GM10248 (cell line): ENCODE measurements around the gene OLFM3.

Experiments
- CTCF ChIA-PET: fragments of 300-600 bp; sonication (Branson Sonifier 250); formaldehyde crosslinking; extraction: SDS; loops from one replicate; lab custom pipeline; 2021; ENCODE audit warnings: antibody characterized with exemption; lab: Yijun Ruan, JAX
- POLR2A ChIA-PET: fragments of 350-650 bp; sonication (Branson Sonifier 250); formaldehyde crosslinking; extraction: SDS; loops from one replicate; lab custom pipeline; 2020; ENCODE audit warnings: antibody characterized with exemption; lab: Yijun Ruan, JAX
- DNase-seq: peaks from one replicate; pipeline ENCODE4 v3.0.0; 2012; ENCODE audit errors: extremely low spot score
- CTCF ChIP-seq: IDR thresholded peaks from 2 replicates; pipeline ENCODE4 v1.5.1; 2012; ENCODE audit warnings: mild to moderate bottlenecking, low read depth; ENCODE audit errors: extremely low read depth, missing control alignments, control extremely low read depth

Gene OLFM3

GRCh38 chr1:101902199-101902598, 94.5 kb downstream of the OLFM3 start:
- POLR2A ChIA-PET, result no interaction called here
- TF ChIP-seq CTCF, result no peak
- CTCF ChIA-PET, result interaction anchor here (1.3 kb wide), 1 partner anchor 16 kb away, joined by 4 read pairs; no protein-coding TSS in a partner anchor
- DNase-seq, result no peak

- no peak for DNase-seq
- POLR2A ChIA-PET, result no interaction called here
- no peak for TF ChIP-seq CTCF
- CTCF ChIA-PET, result interaction anchor here (1.8 kb wide), 1 partner anchor 20 kb away, joined by 4 read pairs; no protein-coding TSS in a partner anchor
Measured at GRCh38 chr1:101898137-101898536, 98.6 kb downstream of the OLFM3 start.

- DNase-seq, result no peak
- CTCF ChIA-PET, result no interaction called here
- POLR2A ChIA-PET, result no interaction called here
- no peak for TF ChIP-seq CTCF
Measured at GRCh38 chr1:101884621-101885020, 112.1 kb downstream of the OLFM3 start.

- ChIA-PET POLR2A (no interaction called here), CTCF (interaction anchor here (0.8 to 1.8 kb wide), 3 partner anchors 10 to 17 kb away, joined by 4 to 5 read pairs (median 4); no protein-coding TSS in a partner anchor)
- DNase-seq, result no peak
- TF ChIP-seq CTCF, result no peak
Measured at GRCh38 chr1:101875891-101876290, 120.8 kb downstream of the OLFM3 start.

- ChIA-PET POLR2A (no interaction called here), CTCF (interaction anchor here (1.2 kb wide), 1 partner anchor 84 kb away, joined by 3 read pairs; no protein-coding TSS in a partner anchor)
- DNase-seq, result no peak
- no peak for TF ChIP-seq CTCF
Measured at GRCh38 chr1:101873672-101874071, 123.1 kb downstream of the OLFM3 start.

GRCh38 chr1:101859941-101860340, 136.8 kb downstream of the OLFM3 start:
- DNase-seq, result no peak
- CTCF ChIA-PET, result interaction anchor here (1.7 kb wide), 1 partner anchor 11 kb away, joined by 5 read pairs; no protein-coding TSS in a partner anchor
- POLR2A ChIA-PET, result no interaction called here
- TF ChIP-seq CTCF, result no peak
